Metanephros (tissue), 1 donor: ENCODE data around the gene ACTN3. TPM values are rescaled to one million over a fixed set of nuclear protein-coding genes. Genes with fewer than 3 reads are reported as not detected.

Source experiments
- total RNA-seq: library from RNA; depleted of rRNA; stranded (reverse); fragments of >200 nt; gene quantifications from one replicate; pipeline ENCODE4 v1.2.3, GENCODE V29; 2014

ACTN3 gene
- 37.8 TPM for total RNA-seq

DNA sequence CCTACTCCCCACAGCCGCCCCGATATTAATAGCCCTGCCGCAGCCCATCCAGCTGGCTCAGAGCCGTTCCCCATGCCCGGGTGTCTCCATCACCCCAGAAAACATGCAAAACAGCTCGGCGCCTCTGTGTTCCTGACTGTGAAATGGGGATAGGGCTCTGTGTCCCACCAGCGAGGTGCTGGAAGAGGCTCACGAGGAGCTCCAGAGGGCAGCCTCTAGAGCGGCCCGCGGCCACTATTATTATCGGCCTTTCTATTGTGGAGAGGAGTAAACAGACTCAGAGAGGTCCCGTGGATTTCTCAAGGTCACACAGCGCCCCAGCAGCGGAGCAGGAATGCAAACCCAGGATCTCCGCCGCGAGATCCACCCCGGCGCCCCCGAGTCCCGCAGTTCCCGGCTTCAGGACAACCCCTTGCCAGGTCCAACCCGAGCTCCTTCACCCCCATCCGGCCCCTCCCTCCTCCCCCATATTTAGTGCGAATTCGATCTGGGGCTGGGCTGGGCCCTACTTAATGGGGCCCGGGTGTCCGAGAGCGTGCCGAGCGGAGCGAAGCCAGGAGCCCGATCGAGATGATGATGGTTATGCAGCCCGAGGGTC, at the start of gene ACTN3:
TSS of gene ACTN3 (plus strand) at position 536 of the 598 bp plus-strand sequence. CDS start at position 571, 35 bp downstream.

DNA sequence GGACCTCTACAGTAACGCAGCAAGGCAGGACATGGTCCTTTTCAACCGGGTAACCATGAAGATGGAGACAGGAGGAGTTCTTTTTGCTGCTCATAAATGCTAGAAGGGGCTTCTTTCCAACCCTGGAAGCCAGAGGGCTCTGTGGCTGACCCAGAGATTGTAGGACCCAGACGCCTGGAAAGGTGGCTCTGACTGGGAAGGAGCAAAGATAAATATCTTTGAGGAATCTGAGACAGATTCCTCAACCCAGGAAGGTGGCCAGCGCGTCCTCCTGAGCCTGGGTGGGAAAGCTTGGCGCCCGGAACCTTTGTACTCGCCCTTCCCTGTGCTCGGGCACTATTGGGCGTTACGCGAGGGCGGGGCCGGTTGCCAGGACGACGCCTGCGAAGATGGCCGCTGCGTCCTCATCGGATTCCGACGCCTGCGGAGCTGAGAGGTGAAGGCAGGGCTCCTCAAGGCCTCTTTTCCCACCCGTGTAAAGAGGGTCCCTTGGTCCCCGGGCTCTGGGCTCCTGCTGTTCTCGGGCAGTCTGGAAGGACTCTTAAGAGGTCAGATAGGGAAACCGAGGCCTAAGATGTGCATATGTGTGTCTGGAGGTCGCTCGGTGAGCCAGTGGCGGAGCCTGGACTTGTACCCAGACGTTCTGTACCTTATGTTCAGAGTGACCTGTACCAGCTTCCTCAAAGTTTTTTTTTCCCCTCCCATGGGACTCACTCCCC, 36.3 kb upstream of the ACTN3 start, which contains the start of gene BBS1:
TSS of gene BBS1 (plus strand) at position 365 of the 719 bp plus-strand sequence. CDS start at position 390, 25 bp downstream.

DNA sequence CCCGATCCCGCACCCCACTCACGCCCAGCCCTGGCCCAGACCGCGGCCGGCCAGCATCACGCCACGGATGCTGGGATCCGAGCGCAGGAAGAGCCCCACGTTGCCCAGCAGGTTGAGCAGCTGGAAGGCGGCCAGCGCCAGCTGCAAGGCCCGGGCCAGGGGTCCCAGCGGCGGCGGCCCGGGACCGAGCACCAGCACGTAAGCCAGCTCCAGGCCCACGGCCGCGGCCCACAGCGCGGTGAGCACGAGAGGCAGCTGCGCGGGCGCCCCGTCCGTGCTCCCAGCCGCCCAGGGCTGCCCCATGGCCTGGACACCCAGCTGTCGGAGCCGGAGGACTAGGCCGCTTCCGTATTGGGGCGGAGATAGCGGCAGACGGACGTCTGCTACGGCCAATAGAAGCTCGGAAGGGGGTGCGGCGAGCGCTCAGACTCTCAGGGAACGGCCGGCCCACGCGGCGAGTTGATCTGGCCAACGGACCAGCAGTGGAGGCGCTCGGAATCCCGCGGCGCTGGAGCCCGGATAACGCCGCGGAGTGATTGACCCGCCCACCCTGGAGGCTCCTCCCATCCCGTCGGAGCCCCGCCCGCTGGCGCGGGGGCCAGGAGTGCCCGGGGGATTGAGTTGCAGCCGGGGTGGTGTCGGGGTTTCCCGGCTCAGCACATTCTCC, 869 bp upstream of the ACTN3 start, which contains the start of gene ZDHHC24:
TSS of gene ZDHHC24 (minus strand) at position 348 of the 667 bp plus-strand sequence. CDS start at position 303, 45 bp downstream.

DNA sequence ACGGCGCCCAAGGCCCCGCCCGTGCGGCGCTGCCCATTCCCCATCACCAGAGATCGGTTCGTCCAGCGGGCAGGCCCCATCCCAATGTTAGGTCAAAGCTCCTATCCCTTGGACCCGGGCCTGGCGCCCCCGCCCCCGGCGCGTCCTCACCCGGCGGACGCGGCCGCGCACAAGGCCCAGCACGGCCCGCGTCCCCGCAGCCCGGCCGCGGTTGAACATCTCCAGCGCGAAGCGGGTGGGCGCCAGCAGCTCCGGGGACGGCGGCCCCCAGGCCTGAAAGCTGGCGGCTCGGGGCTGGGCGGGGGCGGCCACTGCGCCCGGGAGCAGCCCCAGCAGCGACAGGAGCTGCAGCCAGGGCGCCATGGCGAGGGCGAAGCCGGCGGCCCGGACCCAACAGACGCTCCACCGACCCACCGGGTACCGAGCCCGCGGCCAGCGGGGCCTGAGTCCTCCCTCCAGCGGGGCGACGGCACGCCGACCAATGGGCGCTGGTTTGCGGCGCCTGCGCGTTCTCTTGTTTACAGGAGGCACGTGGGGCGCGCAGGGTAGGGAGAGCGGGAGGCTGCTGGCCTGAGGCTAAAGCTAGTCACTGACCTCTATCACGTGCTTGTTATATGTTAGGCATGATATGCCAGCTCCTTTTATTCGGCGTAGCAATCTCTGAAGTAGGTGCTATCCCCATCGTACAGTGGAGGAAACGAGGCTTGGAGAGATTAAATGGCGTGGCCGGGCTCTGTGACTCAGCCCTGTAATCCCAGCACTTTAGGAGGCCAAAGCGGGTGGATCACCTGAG, 21.6 kb downstream of the ACTN3 start, which contains the start of gene CTSF:
TSS of gene CTSF (minus strand) at position 483 of the 793 bp plus-strand sequence. CDS start at position 363, 120 bp downstream.

GRCh38 chr11:66592457-66593302, 46.0 kb downstream of the ACTN3 start, which contains the start of the genes CCDC87 and CCS:
TSS of gene CCDC87 (minus strand) at chr11:66593063. CDS start at chr11:66593015, 48 bp downstream.
TSS of gene CCS (plus strand) at chr11:66593185. CDS start at chr11:66593262, 77 bp downstream.

Other genes starting within 250 kb of the ACTN3 start
- gene CD248, start 229.9 kb upstream of the ACTN3 start, total RNA-seq: 49.7 TPM
- 3.8 TPM for gene RIN1, start 210.5 kb upstream of the ACTN3 start, total RNA-seq
- 19.2 TPM for gene BRMS1, start 201.8 kb upstream of the ACTN3 start, total RNA-seq
- 52.5 TPM for gene B4GAT1, start 199.3 kb upstream of the ACTN3 start, total RNA-seq
- 10.5 TPM for gene SLC29A2, start 175.1 kb upstream of the ACTN3 start, total RNA-seq
- gene NPAS4, start 125.9 kb upstream of the ACTN3 start, total RNA-seq: 3.1 TPM
- gene MRPL11, start 108.1 kb upstream of the ACTN3 start, total RNA-seq: 40.3 TPM
- 10.8 TPM for gene PELI3, start 80.0 kb upstream of the ACTN3 start, total RNA-seq
- gene DPP3, start 66.5 kb upstream of the ACTN3 start, total RNA-seq: 25.6 TPM
- gene BBS1, start 36.3 kb upstream of the ACTN3 start, total RNA-seq: 81.9 TPM
- 12.3 TPM for gene ZDHHC24, start 855 bp upstream of the ACTN3 start, total RNA-seq
- gene CTSF, start 21.7 kb downstream of the ACTN3 start, total RNA-seq: 79.2 TPM
- gene CCDC87, start 46.2 kb downstream of the ACTN3 start, total RNA-seq: 0.23 TPM
- 35.4 TPM for gene CCS, start 46.3 kb downstream of the ACTN3 start, total RNA-seq
- 80.9 TPM for gene RBM14, start 69.7 kb downstream of the ACTN3 start, total RNA-seq
- 164 TPM for gene RBM4, start 91.8 kb downstream of the ACTN3 start, total RNA-seq
- 40.8 TPM for gene RBM4B, start 131.0 kb downstream of the ACTN3 start, total RNA-seq
- 99.8 TPM for gene SPTBN2, start 182.3 kb downstream of the ACTN3 start, total RNA-seq